Activated B cell treated with CpG ODN at 0.5 μM for 24 hours (primary cell): Measurements from ENCODE around the gene PRKCZ. TPM values are rescaled to one million over a fixed set of nuclear protein-coding genes. Genes with fewer than 3 reads are reported as not detected.
A peak's percentile ranks its signal among the peaks of the same experiment; 100 is the strongest.

Experiments used
- ATAC-seq: fragments of 200-7000 bp; cut with Tn5 transposase; one replicate; pipeline ENCODE4 v1.10.0; 2021; ENCODE audit warnings: low read depth, mild to moderate bottlenecking, moderate library complexity
- CTCF ChIA-PET: fragments of 350-600 bp; sonication (Branson Sonifier 250); formaldehyde crosslinking; loops from one replicate; lab custom pipeline; 2021; ENCODE audit warnings: antibody characterized with exemption; lab: Charles Lee
- POLR2A ChIA-PET: fragments of 350-600 bp; sonication (Branson Sonifier 250); formaldehyde crosslinking; loops from one replicate; lab custom pipeline; 2021; ENCODE audit warnings: antibody characterized with exemption; lab: Charles Lee
- DNase-seq: peaks from one replicate; pipeline ENCODE4 v3.0.0; 2022
- H3K27ac Mint-ChIP-seq: one replicate; pipeline ENCODE4 v1.8.0; 2020; ENCODE audit warnings: mixed read lengths
- H3K27me3 Mint-ChIP-seq: one replicate; pipeline ENCODE4 v1.8.0; 2021; ENCODE audit warnings: mixed read lengths
- H3K36me3 Mint-ChIP-seq: one replicate; pipeline ENCODE4 v1.8.0; 2021; ENCODE audit warnings: low read depth, mixed read lengths
- H3K4me1 Mint-ChIP-seq: one replicate; pipeline ENCODE4 v1.8.0; 2021; ENCODE audit warnings: mixed read lengths
- H3K4me3 Mint-ChIP-seq: one replicate; pipeline ENCODE4 v1.8.0; 2020; ENCODE audit warnings: mild to moderate bottlenecking, mixed read lengths
- H3K9me3 Mint-ChIP-seq: one replicate; pipeline ENCODE4 v1.8.0; 2020; ENCODE audit warnings: mixed read lengths
- CTCF ChIP-seq: fragments of 200-600 bp; IDR thresholded peaks from one replicate; pipeline ENCODE4 v1.8.0; 2022; ENCODE audit warnings: antibody characterized with exemption, mild to moderate bottlenecking
- intact Hi-C: fragments of 100-400 bp; cut with micrococcal nuclease; formaldehyde crosslinking; loops from one replicate; pipeline ENCODE4 v1.15.1; 2024
- total RNA-seq: library from RNA; stranded (reverse); gene quantifications from 2 replicates; pipeline ENCODE4 v1.2.3, GENCODE V29; 2022

PRKCZ gene
- total RNA-seq, 1 donor from 2014 or later, result 28.5 TPM

- Mint-ChIP-seq H3K36me3 (peaks cover 11% of the 10 kb centered on the region), H3K27ac (no peak overlapping the region), H3K9me3 (peaks cover 4% of the 10 kb centered on the region), H3K4me1 (peaks cover 27% of the 10 kb centered on the region), H3K4me3 (no peak overlapping the region), H3K27me3 (no peaks in the 10 kb centered on the region)
- ChIA-PET POLR2A (no interaction called here), CTCF (no interaction called here)
- intact Hi-C loops, result no loop called here
- TF ChIP-seq CTCF, result no peak
- ATAC-seq (no peak), DNase-seq (no peak)
Observed at GRCh38 chr1:2098839-2099785, 48.9 kb downstream of the PRKCZ start.

- DNase-seq, result no peak
- no peak for TF ChIP-seq CTCF
- Mint-ChIP-seq H3K27ac (peak overlapping the region; percentile 36), H3K9me3 (peaks cover 4% of the 10 kb centered on the region), H3K4me1 (peaks cover 22% of the 10 kb centered on the region), H3K27me3 (no peaks in the 10 kb centered on the region), H3K4me3 (peak overlapping the region; percentile 20), H3K36me3 (peaks cover 11% of the 10 kb centered on the region)
- intact Hi-C loops, result no loop called here
- CTCF ChIA-PET, result no interaction called here
- POLR2A ChIA-PET, result no interaction called here
- peak; percentile 74 for ATAC-seq
Observed at GRCh38 chr1:2099886-2100779, 49.9 kb downstream of the PRKCZ start.

- H3K9me3 Mint-ChIP-seq, result peaks cover 4% of the 10 kb centered on the region
- no peak overlapping the region for H3K27ac Mint-ChIP-seq
- ATAC-seq (no peak), DNase-seq (no peak)
- POLR2A ChIA-PET, result no interaction called here
- CTCF ChIA-PET, result no interaction called here
- no peak overlapping the region for H3K4me3 Mint-ChIP-seq
- no peak for TF ChIP-seq CTCF
- peaks cover 11% of the 10 kb centered on the region for H3K36me3 Mint-ChIP-seq
- peaks cover 20% of the 10 kb centered on the region for H3K4me1 Mint-ChIP-seq
- intact Hi-C loops, result no loop called here
- no peaks in the 10 kb centered on the region for H3K27me3 Mint-ChIP-seq
Observed at GRCh38 chr1:2100780-2101108, 50.5 kb downstream of the PRKCZ start.

GRCh38 chr1:2101531-2101930 is 51.3 kb downstream of the PRKCZ start:
- ATAC-seq (no peak), DNase-seq (no peak)
- peaks cover 20% of the 10 kb centered on the region for H3K4me1 Mint-ChIP-seq
- no peaks in the 10 kb centered on the region for H3K27me3 Mint-ChIP-seq
- no peak overlapping the region for H3K4me3 Mint-ChIP-seq
- POLR2A ChIA-PET, result no interaction called here
- peaks cover 4% of the 10 kb centered on the region for H3K9me3 Mint-ChIP-seq
- intact Hi-C loops, result no loop called here
- H3K36me3 Mint-ChIP-seq, result peaks cover 11% of the 10 kb centered on the region
- H3K27ac Mint-ChIP-seq, result no peak overlapping the region
- CTCF ChIA-PET, result no interaction called here
- TF ChIP-seq CTCF, result no peak

- ATAC-seq (no peak), DNase-seq (no peak)
- TF ChIP-seq CTCF, result no peak
- no peak overlapping the region for H3K4me3 Mint-ChIP-seq
- intact Hi-C loops, result no loop called here
- H3K27ac Mint-ChIP-seq, result no peak overlapping the region
- H3K4me1 Mint-ChIP-seq, result peaks cover 20% of the 10 kb centered on the region
- no peaks in the 10 kb centered on the region for H3K27me3 Mint-ChIP-seq
- H3K36me3 Mint-ChIP-seq, result peaks cover 14% of the 10 kb centered on the region
- ChIA-PET POLR2A (no interaction called here), CTCF (no interaction called here)
- H3K9me3 Mint-ChIP-seq, result peaks cover 4% of the 10 kb centered on the region
Observed at GRCh38 chr1:2101946-2102345, 51.7 kb downstream of the PRKCZ start.
